ENCODE data around the gene CFP.
"Not testable (repeated sequence)": the region's sequence is repeated elsewhere in the genome, so short reads cannot be mapped to it uniquely, and the experiment has no call there.

Gene CFP

DNA sequence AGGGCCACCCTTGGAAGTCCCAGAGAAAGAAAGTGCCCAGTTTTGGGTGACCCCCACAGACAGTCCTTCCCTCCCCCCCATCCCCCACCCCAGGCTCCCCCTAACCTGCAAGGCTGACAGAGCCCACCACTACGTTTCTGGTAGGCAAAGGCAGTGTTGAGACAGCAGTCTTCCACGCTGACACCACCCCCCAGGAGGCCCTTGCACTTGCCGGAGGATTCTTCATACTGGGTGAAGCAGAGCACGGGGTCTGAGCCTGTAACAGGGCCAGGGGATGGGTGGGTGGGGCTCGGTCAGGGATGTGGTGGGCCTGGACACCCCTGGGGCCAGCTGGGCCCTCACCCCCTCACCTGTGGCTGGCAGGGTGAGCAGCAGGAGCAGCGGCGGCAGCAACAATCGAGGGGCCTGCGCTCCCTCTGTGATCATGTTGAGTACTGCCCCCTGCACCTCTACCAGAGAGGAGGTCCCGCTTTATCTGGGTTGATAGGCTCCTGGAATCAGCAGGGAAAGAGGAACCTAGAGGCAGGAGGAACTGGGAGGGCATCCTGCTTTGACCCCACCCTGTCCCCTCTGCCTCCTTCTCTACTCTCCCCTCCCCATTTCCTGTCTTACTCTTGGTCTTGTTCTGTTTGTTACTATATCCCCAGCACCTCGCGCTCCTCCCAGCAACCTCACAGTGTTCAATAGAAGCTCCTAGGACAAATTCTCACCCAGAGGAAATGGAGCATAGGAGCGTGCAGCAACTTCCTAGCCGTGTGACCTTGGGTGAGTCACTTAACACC is at the start of gene CFP:
TSS of gene CFP (minus strand) at position 512 of the 782 bp plus-strand sequence. CDS start at position 426, 86 bp downstream.
- no peak for DNase-seq

DNA sequence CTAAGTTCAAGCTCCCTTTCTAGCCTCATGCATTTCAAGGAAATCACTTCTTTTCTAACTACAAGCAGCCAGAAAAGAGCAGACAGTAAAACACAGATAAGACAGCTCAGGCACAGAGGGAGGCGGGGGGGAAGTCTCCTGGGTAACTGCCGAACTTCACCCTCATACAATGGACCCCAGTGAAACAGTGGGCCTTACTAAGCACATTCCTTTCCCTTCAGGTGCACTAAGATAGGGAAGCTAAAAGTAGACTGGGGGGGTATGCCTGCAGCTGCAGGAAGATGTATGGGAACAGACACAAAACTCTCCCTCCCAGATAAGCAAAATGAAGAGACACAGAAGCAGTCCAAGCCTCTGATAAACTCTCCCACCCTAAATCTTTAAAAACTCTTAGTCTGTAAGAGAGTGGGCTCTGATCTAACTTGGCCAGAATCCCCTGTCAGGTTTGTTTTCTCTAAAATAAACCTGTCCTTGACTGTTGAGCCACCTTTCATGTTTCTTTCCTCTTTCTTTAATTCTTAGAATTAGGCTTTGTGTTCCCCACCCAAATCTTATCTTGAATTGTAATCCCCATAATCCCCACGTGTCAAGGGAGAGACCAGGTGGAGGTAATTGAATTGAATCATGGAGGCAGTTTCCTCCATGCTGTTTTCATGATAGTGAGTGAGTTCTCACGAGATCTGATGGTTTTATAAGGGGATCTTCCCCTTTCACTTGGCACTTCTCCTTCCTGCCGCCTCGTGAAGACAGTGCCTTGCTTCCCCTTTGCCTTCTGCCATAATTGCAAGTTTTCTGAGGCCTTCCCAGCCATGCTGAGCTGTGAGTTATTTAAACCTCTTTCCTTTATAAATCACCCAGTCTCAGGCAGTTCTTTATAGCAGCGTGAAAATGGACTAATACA is 46.5 kb upstream of the CFP start:
- not testable (repeated sequence) for DNase-seq

DNA sequence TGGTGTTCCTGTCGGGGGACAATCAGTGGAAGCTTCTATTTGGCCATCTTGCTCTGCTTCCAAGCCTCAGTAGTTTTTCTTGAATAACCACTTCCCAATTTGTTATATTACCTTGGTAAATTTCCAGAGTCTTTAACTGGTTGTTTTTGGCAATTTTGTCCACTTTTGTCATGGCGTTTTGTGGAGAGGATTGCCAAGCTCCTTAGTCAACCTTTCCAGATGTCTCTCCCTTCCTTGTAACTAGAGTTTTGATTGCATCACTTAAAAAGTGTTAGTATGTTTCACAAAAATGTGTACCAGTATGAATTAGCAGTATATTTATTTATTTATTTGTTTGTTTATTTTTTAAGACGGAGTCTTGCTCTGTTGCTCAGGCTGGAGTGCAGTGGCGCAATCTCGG is 45.0 kb upstream of the CFP start:
- DNase-seq = no peak

DNA sequence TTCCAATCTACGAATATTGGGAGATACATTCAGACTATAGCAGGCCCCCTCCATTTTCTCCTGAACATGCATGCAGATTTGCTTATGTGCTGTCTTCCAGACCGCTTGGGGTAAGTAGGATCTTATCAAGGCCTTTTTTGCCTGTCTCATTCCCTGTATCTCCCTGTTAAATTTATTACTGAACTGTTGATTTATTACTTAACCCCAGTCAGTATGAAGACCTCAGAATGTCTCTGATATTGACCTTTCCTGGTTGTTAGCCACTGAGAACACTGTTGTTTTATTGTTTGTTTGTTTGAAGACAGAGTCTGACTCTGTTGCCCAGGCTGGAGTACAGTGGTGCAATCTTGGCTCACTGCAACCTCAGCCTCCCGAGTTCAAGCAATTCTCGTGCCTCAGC is 36.1 kb upstream of the CFP start:
- DNase-seq = not testable (repeated sequence)

DNA sequence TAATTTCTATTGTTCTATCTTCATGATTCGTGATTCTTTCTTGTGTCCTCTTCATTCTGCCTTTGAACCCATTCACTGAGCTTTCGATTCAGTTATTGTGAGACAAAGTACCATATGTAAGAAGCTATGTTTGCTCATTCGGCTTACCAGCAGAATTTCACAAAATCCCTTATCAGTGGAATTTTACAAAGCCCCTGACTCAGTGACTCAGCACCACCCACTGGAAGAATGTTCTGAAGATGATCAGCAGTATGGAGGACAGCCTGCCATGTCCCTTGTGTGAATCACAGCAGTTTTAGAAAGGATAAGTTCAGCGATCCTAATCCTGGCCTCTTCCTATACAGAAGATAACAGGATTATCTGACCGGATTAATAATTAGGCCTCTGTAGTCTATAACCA is 35.0 kb upstream of the CFP start:
- no peak for DNase-seq

DNA sequence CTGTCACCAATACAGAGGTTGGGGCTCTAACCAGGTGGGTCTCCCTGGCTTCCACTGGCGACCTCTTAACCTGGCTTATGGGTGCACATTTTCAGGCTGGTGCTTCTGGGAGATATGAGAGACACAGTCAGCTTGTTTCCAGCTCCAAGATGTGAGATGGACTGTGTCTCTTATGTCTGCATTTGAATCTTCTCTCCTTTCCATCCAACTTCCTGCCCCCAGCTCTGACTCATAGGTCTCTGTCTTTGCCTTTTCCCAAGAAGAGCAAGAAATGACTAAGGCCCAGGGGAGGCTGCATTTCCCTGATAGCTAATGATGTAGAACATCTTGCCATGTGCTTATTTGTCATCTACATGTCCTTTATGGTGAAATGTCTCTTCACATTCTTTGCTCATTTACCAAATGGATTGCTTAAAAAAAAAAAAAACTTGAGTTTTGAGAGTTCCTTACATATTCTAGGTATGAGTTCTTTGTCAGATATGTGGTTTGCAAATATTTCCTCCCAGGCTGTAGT is 32.5 kb upstream of the CFP start:
- DNase-seq = no peak

DNA sequence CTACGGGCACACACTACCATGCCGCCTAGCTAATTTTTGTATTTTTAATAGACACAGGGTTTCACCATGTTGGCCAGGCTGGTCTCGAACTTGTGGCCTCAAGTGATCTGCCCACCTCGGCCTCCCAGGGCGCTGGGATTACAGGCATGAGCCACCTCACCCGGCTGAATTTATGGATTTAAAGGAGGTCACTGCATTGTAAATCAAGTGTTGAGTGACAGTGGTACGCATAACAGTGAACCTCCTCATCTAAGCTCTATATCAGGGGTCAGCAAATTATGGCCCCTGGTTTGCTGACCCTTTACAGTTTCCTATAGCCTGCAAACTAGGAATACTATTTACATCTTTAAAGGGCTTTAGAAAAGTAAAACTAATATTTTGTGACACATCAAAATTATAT is 31.8 kb upstream of the CFP start:
- no peak for DNase-seq

DNA sequence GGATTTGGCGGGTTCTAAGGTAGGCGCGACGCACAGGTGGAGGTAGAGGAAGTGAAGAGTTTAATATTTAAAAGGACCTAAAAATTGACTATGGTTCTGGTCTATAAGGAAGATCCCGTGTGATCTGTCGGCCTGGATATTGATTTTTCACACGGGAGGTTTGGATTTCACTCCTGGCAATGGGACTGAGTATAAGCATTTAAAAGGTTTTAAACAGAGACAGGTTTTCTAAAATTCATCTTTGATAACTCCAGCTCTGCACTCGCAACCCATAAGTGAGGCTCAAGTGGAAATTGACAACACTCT is 29.6 kb upstream of the CFP start:
- no peak for DNase-seq

DNA sequence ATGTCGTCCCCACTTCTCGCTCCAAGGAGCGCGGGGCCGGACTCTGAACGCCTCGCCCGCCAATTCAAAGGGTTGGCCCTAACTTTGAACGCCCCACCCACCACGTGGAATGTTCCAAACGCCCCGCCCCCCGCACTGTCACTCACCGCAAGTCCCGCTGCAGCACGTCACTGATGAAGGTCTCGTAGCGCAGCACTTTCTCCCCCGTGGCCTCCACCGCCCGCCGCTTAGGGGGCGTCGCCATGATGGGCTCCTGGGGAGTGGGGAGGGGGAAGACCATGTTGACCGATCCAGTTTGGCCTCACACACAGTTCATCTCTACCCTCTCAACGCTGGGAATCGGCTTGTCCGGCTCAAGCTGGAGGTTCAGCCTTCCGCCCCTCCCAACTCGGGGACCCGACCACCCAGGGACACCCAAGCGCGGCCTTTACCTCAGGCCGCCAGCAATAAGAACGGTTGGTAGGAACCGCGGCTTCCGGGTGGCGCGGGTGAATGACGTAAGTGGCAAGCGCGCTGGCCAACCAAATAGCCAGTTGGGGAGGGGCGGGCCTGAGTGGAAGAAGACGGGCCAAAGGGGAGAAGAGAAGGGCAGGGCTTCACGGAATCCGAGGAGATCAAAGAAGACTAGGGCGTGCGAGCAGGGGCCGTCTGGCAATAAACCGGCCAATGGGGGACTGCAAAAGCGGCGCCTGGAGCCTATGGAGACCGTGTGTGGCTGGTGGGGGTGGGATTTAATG is 29.1 kb upstream of the CFP start, which contains the start of gene UXT:
TSS of gene UXT (minus strand) at position 497 of the 737 bp plus-strand sequence. CDS start at position 244, 253 bp downstream.
- peak; percentile 91 for DNase-seq

DNA sequence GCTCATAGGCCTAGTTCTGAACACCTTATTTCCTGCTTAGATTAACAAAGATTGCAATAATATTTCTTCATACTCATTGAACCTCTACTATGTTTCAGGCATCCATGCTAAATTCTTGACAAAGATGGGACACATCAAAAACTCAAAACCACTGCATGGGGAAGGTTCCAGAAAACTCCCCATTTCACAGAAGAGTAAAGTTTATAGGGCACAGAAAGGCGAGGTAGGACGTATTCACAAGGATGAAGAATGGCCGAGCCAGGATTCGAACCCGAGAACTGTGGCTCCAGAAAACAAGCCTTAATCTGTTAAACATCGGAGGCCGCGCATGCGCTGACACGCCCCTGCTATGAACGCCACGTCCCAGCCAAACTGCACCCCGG is 28.6 kb upstream of the CFP start:
- DNase-seq = no peak

DNA sequence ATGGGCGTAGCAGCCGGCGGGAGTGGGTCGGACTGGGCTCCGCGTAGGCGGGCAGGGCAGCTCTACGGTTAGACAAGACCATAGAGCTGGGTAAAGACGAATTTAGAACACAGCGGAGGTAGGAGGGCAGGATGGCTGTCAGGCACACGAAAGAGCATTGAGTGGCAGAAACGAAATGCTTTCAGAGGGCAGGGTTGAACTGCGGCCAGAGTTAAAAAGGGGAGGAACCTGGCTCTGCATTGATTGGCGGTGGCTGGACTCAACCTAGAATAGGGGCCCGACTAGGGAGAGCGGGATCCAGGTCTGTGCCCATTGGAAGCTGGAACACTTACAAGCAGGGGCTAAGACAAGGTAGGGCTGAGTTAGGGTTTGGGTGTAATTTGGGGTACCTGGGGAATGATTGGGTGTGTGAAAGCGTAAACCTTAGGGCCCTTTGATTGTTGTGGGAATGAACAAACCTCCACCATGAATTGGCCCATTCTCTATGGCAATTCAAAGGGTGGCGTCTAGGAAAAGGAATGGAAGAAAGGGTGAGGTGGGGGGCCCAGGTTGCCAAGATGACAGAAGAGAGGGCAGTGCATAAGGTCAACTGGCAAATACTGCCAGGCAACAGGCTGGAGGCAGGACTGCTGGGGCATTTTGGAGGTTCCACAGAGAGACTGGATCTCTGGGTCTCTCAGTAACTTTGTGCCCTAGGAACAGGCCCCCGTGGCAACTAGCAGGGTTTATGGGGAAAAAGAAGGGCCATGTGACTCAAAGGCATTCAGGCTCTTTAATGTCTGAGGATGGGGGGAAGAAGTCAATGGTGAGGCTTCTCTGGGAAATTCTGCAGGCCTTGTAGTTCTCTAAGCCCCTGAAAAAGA is 21.5 kb upstream of the CFP start:
- DNase-seq = no peak

DNA sequence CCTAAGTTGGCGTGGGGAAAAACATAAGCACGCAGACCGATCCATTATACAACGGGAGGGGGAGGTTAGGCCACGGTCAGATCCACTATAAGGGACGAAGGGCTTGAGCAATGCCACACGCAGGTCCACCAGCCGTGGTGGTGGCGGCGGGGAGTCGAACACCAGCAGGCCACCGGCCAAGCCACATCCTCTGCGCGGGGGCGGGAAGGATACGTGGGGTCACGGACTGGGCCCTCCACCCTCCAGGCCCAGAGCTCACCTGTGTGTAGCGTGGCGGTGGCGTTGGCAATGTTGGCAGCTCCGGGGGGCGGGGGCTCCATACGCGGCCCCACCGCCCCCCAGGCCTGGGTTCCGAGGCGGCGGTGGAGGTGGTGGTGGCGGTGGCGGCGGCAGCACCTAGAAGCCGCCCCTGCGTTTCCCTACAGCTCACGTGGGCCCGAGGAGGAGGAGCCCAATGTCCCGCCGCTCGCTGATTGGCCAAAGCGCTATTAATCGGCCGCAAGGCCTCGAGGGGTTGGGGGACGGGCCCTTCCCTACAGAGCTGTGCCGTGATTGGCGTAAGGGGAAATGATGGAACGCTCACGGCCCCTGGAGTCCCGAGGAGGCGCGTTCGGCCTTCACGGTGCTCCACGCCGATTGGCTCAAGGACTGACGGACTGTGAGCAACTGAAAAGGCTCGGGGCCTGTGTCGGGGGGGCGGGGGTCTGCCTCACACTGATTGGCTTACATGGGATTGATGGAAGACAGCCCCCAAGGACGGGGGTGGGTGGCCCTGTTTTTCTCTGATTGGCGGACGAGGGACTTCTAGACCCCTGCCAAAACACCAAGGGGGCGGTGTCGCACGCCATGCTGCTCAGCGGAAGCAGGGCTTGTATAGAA is 20.7 kb upstream of the CFP start, which contains the start of gene ELK1:
TSS of gene ELK1 (minus strand) at position 400 of the 879 bp plus-strand sequence. CDS start 9,122 bp downstream, outside the sequence.
- DNase-seq = peak; percentile 84

DNA sequence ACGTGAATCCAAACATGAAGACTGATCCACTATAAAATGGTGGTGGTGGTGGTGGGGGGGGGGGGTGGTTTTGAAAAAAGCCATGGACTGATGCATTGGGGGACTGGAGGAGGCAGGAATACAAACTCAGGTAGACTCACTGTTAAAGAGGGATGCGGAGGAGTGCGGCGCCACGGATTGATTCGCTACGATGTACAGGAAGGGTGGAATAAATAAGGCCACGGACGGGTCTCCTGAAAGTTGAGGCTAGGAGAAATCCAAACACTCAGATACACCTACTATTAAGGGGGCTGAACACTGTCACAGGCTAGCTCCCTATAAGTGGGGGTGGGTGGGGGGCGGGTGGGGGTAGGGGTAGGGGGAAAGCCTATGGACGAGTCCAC is 20.0 kb upstream of the CFP start:
- DNase-seq = no peak

DNA sequence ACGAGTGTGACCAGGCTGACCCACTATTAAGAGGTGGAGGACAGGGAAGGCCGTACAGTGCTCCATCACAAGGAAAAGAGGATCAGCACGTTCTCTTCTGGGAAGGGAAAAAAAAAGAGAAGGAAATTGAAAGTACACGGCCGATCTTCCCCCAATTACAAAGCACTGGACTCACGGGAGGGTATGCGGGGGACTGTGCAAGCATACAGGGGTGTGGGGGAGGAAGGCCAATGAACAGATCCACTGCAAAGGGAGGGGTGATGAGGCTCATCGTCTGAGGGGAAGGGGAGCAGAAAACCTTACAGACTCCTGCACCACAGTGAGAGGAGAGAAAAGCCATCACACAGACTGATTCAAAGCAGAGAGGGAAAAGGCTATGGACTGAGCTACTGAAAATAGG is 19.5 kb upstream of the CFP start:
- no peak for DNase-seq

DNA sequence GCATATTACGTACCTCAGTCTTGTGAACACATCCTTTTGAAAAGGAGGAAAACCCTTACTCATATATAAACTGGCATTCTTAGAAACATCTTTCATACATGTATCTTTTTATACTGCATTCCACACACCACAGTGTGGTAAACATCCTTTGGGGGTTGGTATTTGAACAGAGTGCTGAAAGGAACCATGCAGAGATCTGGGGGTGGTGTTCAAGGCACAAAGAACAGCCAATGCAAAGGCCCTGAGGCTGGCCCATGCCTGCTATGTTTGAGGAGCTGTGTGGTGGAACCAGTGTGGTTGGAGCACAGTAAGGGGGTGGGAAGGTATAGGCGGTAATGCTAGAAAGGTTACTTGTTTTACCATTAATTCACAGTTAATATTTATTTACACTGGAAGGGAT is 18.6 kb upstream of the CFP start:
- no peak for DNase-seq

DNA sequence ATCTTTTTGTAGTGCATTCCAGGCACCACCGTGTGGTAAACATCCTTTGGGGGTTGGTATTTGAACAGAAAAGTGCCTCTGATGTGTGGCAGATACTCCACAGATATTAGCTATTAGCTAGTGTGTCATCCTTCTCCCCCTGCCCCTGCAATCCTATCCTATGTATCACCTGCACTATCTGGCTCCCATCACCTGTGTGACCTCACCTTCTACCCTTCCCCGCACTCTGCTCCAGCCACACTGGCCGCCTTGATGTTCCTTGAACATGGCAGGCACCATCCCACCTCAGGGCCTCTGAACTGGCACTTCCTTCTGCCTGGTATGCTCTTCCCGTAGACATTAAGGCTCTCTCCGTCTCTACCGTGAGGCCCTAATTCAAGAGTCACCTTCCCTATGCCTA is 16.9 kb upstream of the CFP start:
- DNase-seq = no peak

DNA sequence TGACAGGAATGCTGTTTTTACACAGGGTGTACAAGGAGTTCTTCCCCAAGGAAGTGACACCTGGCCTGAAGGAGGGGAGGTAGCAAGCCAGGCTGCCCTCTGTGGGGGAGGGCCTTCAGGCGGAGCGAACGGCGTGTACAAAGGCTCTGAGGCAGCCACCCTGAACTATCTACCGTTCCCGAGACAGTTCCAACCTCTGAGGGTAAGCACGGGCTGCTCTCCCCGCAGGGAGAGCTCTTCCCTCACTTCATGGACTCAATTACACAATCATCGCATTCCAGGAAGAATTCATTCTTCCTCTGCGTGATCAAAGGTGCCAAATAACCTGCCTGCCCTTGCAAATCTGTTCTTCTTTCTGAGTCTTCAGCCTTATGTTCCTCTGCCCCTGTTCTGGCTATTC is 15.8 kb upstream of the CFP start:
- DNase-seq = no peak

DNA sequence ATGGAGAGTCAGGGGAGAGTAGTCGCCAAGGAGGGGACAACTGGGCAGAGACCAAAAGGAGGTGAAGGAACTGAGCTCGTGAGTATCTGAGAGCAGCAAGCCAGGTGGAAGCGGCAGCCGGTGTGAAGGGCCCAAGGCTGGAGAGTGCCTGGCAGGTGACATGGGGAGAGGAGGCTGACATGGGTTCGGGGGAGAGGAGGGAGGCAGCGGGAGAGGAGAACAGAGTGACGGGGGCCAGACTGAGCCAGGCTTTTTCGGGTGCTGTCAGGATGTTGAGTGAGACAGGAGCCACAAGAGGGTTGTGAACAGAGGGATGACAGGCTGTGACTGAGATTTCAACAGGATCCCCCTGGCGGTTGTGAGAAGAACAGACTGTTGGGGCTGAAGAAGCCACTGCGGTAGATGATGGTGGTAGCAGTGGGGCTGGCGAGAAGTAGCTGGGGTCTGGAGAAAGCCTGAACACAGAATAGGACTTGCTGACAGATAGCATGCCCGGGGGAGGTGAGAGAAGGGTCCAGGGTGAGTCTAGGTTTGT is 14.9 kb upstream of the CFP start:
- DNase-seq = no peak

DNA sequence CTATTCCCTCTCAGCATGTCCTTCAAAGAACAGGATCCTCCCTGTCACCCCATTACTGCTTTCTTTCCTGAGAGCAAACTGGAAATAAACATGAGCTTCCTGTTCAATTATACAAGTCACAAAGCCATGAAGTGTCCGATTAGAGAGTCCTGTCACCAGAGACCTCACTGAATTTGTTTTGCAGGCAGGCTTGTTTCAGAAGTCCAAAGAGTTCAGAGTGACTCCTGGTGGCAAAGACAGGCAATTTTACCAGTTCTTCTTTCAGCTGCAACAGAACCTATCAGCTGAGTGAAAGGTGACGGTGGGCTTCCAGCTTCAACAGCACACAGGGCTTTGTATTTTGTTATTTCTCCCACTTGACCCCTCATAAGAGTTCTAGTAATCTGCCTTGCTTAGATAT is 14.2 kb upstream of the CFP start:
- DNase-seq = no peak

DNA sequence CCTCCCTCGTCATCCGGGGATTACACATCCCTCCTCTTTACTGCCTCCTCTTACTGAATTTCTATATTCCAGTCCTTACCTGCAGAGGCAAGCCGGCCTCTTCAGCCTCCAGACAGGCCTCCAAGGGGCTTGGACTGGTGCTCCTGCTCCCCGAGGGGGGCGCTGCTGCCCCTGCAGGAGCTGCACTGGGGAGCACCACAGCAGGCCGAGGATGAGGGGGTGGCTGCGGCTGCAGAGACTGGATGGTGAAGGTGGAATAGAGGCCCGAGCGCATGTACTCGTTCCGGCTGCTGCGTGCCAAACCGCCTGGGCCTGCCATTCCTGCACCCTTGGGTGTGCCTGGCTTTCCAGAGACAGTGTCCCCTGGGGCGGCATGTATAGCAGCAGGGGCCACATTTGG is 9.1 kb upstream of the CFP start:
- DNase-seq = no peak
